ENCODE data around the gene HEY2. TPM values are rescaled to one million over a fixed set of nuclear protein-coding genes. Genes with fewer than 3 reads are reported as not detected.

HEY2 gene
- total RNA-seq, 1 experiment from 2014 or later = not detected

DNA sequence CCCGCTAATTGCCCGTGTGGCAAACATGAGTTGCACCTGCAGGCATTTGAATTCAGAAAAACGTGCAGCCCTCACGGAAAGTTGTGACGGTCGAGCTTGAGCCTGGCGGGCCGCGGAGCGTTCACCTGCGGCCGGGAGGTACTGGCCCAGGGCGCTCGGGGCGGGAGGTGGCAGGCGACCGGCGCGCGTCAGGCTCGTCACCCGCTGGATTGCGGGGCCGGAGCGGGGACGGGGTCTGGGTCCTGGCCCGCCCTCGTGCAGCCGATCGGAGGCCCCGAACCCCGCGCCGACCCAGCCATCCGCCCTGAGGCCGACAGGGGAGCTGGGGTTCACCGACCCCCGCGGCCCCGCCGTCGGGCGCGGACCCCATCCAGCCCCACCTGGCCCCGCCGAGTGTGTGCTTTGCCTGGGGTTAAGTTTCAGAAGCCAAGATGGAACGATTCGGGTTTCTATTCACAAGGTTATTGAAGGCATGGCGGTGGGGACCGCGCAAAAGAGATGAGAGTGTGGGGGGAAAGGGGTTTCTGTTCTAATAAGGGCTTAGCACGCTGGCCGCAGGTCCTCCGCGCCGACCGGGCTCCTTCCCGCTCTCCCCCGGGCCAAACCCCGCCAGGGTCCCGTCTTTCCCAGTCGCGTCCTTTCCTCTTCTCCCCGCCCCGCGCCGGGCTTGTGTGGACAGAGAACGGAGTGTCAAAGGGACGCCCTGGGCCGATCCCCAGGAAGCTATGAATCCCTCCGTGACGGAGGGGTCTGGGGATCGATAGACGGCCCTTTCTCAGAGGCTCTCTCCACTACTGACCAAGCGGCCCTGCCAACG lies 1.6 kb upstream of the HEY2 start:
- TF ChIP-seq, protein P1, sequence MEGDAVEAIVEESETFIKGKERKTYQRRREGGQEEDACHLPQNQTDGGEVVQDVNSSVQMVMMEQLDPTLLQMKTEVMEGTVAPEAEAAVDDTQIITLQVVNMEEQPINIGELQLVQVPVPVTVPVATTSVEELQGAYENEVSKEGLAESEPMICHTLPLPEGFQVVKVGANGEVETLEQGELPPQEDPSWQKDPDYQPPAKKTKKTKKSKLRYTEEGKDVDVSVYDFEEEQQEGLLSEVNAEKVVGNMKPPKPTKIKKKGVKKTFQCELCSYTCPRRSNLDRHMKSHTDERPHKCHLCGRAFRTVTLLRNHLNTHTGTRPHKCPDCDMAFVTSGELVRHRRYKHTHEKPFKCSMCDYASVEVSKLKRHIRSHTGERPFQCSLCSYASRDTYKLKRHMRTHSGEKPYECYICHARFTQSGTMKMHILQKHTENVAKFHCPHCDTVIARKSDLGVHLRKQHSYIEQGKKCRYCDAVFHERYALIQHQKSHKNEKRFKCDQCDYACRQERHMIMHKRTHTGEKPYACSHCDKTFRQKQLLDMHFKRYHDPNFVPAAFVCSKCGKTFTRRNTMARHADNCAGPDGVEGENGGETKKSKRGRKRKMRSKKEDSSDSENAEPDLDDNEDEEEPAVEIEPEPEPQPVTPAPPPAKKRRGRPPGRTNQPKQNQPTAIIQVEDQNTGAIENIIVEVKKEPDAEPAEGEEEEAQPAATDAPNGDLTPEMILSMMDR (IDR thresholded peaks at IDR 0.05; ENCODE audit: unreplicated experiment) = no peak
- no peak overlapping the region for H3K27ac Mint-ChIP-seq (ENCODE audit: low read depth, unreplicated experiment)
- peaks cover 6% of the 10 kb centered on the region for H3K36me3 Mint-ChIP-seq (ENCODE audit: insufficient read depth, unreplicated experiment)
- no TSS peak for BruUV-seq (replicated peaks)
- H3K9me3 Mint-ChIP-seq (ENCODE audit: unreplicated experiment) = no peaks in the 10 kb centered on the region
- CTCF ChIA-PET = interaction anchor here (0.6 to 5.7 kb wide), 3 partner anchors 22 to 436 kb away, joined by 3 to 81 read pairs (median 4); no protein-coding TSS in a partner anchor
- H3K27me3 Mint-ChIP-seq (ENCODE audit: insufficient read depth, unreplicated experiment) = peaks cover 98% of the 10 kb centered on the region
- peaks cover 9% of the 10 kb centered on the region for H3K4me1 Mint-ChIP-seq (ENCODE audit: insufficient read depth, unreplicated experiment)
- no peak for DNase-seq (ENCODE audit: unreplicated experiment)
- intact Hi-C loops (cut with micrococcal nuclease) = no loop called here
- peak overlapping the region; percentile 73 for H3K4me3 Mint-ChIP-seq (ENCODE audit: unreplicated experiment)
- POLR2A ChIA-PET = interaction anchor here (0.7 kb wide), 1 partner anchor 234 kb away, joined by 3 read pairs; no protein-coding TSS in a partner anchor

DNA sequence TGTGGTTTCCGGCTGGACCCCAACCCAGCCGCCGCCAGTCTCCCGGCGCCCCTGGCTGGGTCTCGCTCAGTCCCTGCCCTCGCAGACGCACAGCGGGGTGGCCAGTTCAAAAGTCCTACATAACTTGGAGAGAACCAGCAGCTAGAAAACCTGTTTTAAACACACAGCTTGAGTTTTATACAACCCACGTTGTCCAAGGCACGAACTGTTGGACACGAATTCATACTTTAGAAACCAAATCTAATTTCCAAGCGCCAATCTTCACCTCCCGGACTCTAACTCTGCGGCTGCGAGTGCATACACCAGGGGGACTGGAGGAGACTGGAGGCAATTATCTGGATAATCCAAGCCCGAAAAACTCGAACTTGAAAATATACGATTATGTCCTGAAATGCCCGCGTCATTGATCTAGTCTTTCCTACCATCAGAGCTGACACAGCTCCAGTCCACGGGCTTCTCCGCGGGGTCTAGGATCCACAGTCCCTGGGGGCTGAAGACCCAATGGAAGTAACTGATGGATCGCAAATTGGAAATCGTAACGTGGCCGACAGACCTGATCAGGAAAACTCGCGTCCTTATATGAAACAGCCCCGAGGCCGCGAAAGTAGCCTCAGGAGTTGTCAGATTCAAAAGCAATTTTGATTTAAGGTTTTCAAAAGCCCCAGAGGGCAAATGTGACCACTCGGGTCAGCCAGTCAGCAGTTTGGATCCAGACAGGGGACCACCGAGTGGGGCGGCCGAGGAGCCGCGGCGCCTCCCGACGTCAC lies 843 bp upstream of the HEY2 start:
- H3K27ac Mint-ChIP-seq (ENCODE audit: low read depth, unreplicated experiment) = no peak overlapping the region
- CTCF ChIA-PET = interaction anchor here (0.6 to 5.7 kb wide), 3 partner anchors 21 to 437 kb away, joined by 3 to 81 read pairs (median 4); no protein-coding TSS in a partner anchor
- H3K4me3 Mint-ChIP-seq (ENCODE audit: unreplicated experiment) = peak overlapping the region; percentile 73
- H3K36me3 Mint-ChIP-seq (ENCODE audit: insufficient read depth, unreplicated experiment) = peaks cover 6% of the 10 kb centered on the region
- intact Hi-C loops (cut with micrococcal nuclease) = no loop called here
- peaks cover 97% of the 10 kb centered on the region for H3K27me3 Mint-ChIP-seq (ENCODE audit: insufficient read depth, unreplicated experiment)
- TF ChIP-seq, protein P1 (IDR thresholded peaks at IDR 0.05; ENCODE audit: unreplicated experiment) = no peak
- no TSS peak for BruUV-seq (replicated peaks)
- POLR2A ChIA-PET = interaction anchor here (0.7 to 1.3 kb wide), 2 partner anchors 234 to 435 kb away, joined by 3 read pairs; no protein-coding TSS in a partner anchor
- H3K9me3 Mint-ChIP-seq (ENCODE audit: unreplicated experiment) = no peaks in the 10 kb centered on the region
- H3K4me1 Mint-ChIP-seq (ENCODE audit: insufficient read depth, unreplicated experiment) = peaks cover 9% of the 10 kb centered on the region
- DNase-seq (ENCODE audit: unreplicated experiment) = peak; percentile 16

DNA sequence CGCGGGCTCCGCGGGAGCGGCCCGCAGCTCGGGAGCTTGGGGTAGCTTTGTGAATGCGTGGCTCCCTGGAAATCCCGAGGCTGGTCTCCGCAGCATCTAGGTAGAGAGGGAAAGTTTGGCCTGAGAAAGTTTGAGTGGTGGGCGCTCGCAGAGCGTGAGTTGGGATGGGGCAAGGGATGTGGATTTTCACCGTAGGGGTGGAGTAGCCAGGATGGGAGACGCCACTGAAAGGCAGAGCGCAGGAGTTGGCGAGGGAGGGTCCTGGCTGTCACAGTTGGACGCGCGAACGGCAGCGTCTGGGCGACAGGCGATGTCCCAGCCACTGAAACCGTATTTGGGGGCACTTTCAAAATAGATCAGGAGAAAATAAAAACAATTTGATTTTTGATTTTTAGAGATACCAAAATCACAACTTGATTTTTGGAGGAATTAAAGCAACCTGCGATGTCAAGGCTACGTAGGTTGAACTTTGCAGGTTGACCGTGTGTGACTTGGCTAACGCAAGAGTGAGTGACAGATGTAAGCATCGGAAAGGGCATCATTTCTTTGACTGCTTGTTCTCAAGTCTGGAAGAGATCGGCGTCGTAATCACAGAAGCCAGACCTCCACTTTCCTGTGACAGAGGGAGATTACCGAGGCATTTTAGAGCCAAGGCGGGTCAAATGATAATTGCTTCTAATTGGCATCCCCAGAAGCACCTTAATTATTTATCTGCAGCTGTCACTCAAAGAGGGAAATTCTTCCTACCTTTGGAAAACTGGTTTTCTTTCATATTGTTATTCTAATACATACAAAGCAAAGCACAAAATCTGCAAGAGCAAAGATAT lies 646 bp downstream of the HEY2 start:
- peak overlapping the region; percentile 73 for H3K4me3 Mint-ChIP-seq (ENCODE audit: unreplicated experiment)
- peaks cover 6% of the 10 kb centered on the region for H3K36me3 Mint-ChIP-seq (ENCODE audit: insufficient read depth, unreplicated experiment)
- peaks cover 97% of the 10 kb centered on the region for H3K27me3 Mint-ChIP-seq (ENCODE audit: insufficient read depth, unreplicated experiment)
- no peak for DNase-seq (ENCODE audit: unreplicated experiment)
- no peaks in the 10 kb centered on the region for H3K9me3 Mint-ChIP-seq (ENCODE audit: unreplicated experiment)
- intact Hi-C loops (cut with micrococcal nuclease) = loop anchor here (5.0 to 10.0 kb wide), 3 partner anchors 238 to 878 kb away; no protein-coding TSS in a partner anchor
- TF ChIP-seq, protein P1 (IDR thresholded peaks at IDR 0.05; ENCODE audit: unreplicated experiment) = no peak
- CTCF ChIA-PET = interaction anchor here (0.5 to 5.7 kb wide), 4 partner anchors 275 to 439 kb away, joined by 3 to 81 read pairs (median 8); no protein-coding TSS in a partner anchor
- H3K4me1 Mint-ChIP-seq (ENCODE audit: insufficient read depth, unreplicated experiment) = peaks cover 9% of the 10 kb centered on the region
- no TSS peak for BruUV-seq (replicated peaks)
- no peak overlapping the region for H3K27ac Mint-ChIP-seq (ENCODE audit: low read depth, unreplicated experiment)
- POLR2A ChIA-PET = interaction anchor here (0.7 to 1.3 kb wide), 2 partner anchors 437 to 1453 kb away, joined by 3 read pairs; no protein-coding TSS in a partner anchor

Measured in MCF 10A (cell line).